H1 (cell line): ENCODE measurements around the gene SMC3. TPM values are rescaled to one million over a fixed set of nuclear protein-coding genes. Genes with fewer than 3 reads are reported as not detected.

Experiments used
- CBX8 ChIP-seq: fragments of 300-800, 300-1000 bp; sonication (generic); IDR thresholded peaks from 2 replicates; pipeline ENCODE4 v1.7.1; 2016; ENCODE audit warnings: low read depth, low read length, borderline replicate concordance
- EZH2 ChIP-seq: fragments of 200-600 bp; sonication (generic); IDR thresholded peaks from 2 replicates; pipeline ENCODE4 v1.7.1; 2012; ENCODE audit warnings: low read depth, mild to moderate bottlenecking, moderate library complexity, low read length, inconsistent platforms; ENCODE audit not compliant: severe bottlenecking
- RNF2 ChIP-seq: fragments of 200-900, 300-1000 bp; sonication (generic); IDR thresholded peaks from 2 replicates; pipeline ENCODE4 v1.7.1; 2016; ENCODE audit warnings: borderline replicate concordance, low read depth, mild to moderate bottlenecking, antibody characterized with exemption, low read length; ENCODE audit not compliant: poor library complexity, severe bottlenecking; ENCODE audit errors: missing control alignments
- TAF7 ChIP-seq: optimal IDR thresholded peaks from 2 replicates; pipeline ENCODE3; 2011; ENCODE audit warnings: low read depth, mild to moderate bottlenecking, inconsistent platforms, low read length, moderate library complexity, borderline replicate concordance
- polyA plus RNA-seq, 7 experiments: library from polyadenylated mRNA; depleted of rRNA in 3 of 7; stranded (reverse) in 5 of 7; unstranded in 2 of 7; fragments of >200 nt in 5 of 7; fragments of 200-250 nt in 2 of 7; gene quantifications; 1 replicate in 5 of 7; 2 replicates in 1 of 7; 4 replicates in 1 of 7; pipeline versions ENCODE4 v1.2.1 to v1.2.3, GENCODE V29; 2011 to 2013; ENCODE audit warnings: missing spikeins in 2 of 7, mixed read lengths in 2 of 7
- total RNA-seq: library from RNA; stranded (reverse); fragmentation: NEBNext Ultra II Directional; extraction: Animal tissue kit (Norgen Biotek cat#: 25700); gene quantifications from 2 replicates; pipeline ENCODE4 v1.2.1, GENCODE V29; 2021

Gene SMC3
- total and polyA plus RNA-seq, 2 of the 8 experiments (the other 6 are each of a cell fraction or from before 2014, with no cell fraction given), result 12.7 to 93.4 TPM

GRCh38 chr10:110643035-110643652 lies 75.6 kb downstream of the SMC3 start (continued):
- TF ChIP-seq CBX8 (no peak), RNF2 (peak; percentile 86), EZH2 (peak; percentile 89), TAF7 (no peak)
- TF ChIP-seq, all 59 proteins: peak for 6
